HG03460 (cell line): ENCODE results near the gene GRIK4.
A peak's percentile ranks its signal among the peaks of the same experiment; 100 is the strongest.

Experiments used
- ATAC-seq: cut with Tn5 transposase; IDR thresholded peaks from one replicate; pipeline ENCODE4 v1.9.1; 2021; ENCODE audit not compliant: unreplicated experiment

Gene GRIK4

DNA sequence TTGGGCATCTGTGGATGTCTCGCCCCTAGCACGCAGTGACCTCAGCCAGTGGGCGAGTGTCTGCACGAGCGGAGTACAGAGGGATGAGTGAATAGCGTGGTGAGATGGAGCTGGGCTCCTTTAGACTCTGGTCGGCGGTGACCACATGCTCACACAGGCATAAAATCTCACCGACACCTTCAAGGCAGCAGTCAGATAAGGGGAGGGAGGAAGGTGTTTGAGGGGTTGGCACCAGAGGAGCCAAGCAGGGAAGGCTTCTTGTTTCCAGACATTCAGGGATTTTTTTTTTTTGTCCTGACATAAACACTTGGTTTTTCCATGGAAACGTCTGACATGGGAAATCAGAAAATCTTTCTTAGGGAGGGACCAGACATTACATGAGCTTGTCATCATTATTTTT is 35.8 kb downstream of the GRIK4 start:
- no peak for ATAC-seq

DNA sequence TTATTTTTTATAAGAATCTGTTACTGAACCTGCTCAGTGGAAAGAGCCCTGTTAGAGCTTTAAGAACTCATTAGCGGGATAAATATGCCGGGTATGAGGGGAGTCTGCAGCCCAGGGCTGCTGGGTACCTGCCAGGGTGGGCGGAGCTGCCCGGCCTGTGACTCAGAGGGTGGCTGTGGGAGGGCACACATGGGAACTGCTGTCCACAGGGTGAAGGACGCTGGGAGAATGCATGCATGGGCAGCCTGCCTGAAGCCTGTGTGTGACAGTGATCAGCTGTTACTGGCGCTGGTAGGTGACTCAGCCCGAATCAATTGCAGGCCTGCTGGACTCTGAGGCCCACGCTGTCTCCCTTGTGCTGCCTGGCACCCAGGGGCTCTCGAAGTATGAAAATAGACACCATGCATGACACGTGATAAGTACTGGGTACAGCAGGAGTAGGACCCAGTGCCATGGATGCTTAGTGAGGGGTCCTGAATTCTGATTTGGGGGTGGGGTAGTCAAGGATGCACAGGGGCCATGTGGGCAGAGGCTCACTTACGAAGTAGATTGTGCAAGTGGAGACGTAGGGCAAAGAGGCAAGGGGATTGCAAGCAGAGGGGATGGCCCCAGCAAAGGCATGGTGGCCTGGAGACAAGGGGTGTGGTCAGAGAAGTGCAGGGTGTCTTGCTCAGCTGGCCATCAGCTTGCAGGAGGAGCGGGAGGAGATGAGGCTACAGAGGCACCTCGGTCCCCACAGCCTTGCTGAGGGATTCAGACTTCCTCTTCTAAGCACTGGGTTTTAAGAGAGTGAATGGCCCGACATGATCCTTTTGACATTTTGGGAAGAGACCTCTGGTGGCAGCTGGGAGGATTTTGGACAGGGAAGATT is 36.5 kb downstream of the GRIK4 start:
- no peak for ATAC-seq

DNA sequence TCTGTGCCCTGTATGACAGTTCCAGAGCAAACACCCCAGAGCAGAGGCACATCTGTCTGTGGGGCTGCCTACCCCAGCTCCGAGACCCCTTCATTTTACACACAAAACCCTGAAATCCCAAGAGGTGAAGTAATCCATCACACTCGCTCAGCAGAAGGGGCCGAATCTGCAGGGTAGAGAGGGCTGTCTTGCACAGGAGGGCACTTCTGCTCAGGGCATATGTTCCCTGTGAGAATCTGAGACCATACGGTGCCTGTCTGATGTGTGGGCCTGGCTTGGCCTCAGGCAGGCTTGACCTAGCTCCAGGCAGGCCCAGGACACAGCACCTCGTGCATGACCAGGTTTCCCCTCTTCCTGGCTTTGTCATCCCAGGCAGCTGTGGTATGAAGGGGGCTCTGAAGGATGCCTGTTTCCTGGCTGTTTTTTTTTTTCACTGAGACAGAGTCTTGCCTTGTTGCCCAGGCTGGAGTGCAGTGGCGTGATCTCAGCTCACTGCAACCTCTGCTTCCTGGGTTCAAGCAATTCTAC is 37.2 kb downstream of the GRIK4 start:
- no peak for ATAC-seq

DNA sequence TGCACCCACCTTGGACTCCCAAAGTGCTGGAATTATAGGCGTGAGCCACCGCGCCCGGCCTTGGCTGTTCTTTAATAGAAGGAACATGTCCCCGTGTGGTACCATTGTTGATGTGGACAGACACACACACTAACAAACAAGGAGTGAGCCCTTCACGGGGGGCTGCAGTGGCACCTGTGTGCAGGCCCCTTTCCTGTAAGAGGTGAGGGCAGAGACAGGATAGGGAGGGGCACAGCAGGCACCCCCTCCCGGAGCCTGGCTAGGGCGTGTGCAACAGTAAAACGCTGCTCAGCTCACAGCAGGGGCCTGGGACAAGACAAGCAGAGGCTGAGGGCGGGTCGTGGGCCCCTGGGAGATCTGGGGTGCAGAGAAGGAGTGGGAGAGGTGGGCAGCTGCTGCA is 37.8 kb downstream of the GRIK4 start:
- no peak for ATAC-seq

DNA sequence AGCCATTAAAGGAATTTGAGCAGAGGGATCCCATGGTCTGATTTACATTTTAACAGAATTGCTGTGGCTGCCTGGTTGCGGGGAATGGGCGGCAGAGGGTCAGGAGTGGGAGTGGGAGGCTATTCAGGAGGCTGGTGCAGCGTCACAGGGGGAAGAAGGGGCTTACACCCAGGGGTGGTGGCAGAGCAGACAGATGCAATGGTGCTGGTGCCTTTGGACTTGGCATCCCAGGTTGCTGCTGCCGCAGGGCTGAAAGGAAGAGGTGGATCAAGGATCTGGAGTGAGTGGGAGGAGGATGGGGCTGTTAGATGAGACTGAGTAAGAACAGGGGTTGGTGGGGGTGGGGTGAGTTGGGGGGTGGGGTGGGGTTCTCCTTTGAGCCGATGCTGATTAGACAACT is 38.5 kb downstream of the GRIK4 start:
- no peak for ATAC-seq

DNA sequence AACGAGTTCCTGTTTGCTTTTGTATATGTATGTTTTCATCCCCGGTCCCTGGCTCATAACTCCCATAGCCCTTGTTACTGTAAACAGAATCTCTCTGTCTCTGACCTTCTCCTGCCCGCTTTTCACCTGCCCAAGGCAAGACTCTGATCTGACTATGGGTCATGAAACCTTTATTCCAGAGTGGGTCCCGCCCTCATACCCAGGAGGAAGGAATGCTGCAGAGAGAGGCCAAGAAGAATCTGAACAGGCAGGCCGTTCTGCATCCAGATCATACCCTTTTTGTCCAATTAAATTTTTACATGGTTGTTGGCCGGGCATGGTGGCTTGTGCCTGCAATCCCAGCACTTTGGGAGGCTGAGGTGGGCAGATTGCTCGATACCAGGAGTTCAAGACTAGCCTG is 39.6 kb downstream of the GRIK4 start:
- no peak for ATAC-seq

DNA sequence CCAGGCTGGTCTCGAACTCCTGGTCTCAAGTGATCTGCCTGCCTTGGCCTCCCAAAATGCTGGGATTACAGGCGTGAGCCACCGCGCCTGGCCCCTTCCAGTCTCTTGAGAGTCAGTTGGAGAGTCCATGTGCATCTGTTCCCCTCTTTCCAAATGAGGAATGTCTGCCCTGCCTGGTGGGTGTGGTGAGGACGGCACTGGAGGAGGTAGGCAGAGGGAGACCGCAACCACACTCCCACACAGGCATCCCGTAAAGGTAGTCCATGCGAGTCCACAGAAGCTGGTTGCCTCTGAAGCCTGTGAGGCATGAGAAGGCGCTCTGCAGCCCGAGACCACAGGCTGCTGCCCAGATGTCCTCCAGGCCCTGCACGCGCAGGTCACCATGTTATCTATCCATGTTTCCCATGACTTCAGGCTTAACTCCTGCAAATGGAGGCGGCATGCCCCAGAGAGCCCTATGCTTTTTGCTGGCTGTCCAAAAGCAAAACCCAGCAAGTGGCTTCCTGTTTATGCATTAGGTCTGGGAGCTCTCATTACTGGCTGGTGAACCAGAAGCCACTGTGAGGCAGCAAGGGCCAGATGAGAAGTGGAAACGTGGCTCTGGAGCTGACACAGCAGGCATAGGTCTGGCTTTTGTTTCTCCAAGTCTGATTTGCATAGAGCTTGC is 43.4 kb downstream of the GRIK4 start:
- no peak for ATAC-seq

DNA sequence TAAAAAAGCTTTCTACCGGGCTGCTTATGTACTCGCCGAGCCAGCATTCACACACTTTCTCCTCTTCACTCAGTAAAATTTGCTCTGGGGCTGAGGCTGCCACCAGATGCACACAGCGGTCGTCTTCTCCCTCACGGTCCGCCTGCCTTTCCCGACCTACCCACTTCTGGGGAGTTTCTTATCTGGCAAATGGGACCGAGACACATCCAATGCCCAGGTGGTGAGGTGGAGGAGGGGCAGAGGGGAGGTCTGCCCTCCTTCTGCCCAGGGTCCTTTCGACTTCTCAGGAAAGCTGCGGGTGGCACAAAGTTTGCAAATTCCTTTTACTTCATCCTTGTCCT is 43.9 kb downstream of the GRIK4 start:
- ATAC-seq, result no peak

DNA sequence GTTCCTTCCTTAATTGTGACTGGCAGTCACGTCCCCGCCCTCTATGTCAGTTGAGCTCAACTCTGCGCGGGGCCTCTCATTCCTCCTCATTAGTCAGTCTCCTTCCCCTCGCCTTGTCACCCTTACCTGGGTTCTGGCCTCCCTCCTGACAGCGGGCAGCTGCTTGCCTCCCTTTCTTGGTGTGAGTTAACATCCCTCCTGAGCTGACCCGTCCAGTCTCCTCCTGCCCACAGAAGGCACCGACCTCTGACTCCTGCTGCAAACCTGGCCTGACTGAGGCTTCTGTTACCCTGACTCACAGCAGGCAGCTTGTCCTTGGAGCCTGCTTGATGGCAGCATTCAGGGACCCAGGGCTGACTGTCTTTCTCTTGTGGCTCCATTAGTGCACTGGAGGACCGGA is 45.2 kb downstream of the GRIK4 start:
- no peak for ATAC-seq

DNA sequence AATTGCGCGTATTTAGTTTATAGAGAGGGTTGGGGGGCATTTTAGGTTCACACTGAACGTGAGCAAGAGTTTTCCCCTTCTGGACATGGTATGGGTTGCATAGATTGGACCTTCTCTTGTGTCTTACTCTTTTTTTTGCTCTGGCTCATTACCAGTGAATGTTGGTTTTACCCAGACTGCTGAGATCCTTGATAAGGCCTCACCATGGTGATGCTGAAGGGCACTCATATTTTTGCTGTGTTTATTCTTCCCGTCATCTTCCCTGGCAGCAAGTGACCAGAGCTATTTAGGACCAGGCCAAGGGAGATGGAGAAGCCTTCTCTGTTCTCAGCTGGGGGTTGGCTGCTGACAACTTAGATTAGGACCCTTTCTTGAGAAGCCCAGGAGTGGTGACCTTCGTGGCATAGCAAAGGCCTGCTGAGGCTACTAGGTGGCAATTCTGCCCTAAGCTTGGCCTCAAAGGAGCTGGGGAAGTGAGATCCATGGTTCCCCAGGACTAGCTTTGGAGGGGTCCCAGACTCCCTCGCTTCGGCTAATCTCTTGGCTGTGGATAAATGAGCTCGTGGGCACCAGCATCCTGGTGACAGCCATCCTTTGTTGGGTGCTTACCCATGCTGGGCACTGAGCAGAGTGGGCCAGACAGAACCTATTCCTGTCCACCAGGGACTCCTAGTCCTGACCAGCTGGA is 47.3 kb downstream of the GRIK4 start:
- ATAC-seq, result no peak

DNA sequence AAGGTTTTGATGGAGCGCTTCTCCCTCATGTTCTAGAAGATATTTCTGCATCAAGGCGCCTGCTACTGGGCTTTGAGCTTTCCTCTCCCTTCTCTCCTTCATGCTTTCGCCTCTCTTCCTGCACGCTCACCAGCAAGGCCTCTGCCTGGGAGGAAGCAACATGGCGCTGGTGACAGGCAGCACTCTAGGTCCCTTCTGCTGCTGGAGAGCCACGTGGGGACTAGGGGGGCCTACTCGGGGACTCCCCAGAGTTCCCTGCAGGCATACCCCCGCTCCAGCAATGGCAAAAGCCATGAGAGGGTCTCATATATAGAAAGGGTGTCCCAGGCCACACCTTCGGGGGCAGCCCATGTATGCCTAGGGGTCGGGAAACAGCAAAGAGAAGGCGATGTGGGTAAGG is 49.7 kb downstream of the GRIK4 start:
- no peak for ATAC-seq

DNA sequence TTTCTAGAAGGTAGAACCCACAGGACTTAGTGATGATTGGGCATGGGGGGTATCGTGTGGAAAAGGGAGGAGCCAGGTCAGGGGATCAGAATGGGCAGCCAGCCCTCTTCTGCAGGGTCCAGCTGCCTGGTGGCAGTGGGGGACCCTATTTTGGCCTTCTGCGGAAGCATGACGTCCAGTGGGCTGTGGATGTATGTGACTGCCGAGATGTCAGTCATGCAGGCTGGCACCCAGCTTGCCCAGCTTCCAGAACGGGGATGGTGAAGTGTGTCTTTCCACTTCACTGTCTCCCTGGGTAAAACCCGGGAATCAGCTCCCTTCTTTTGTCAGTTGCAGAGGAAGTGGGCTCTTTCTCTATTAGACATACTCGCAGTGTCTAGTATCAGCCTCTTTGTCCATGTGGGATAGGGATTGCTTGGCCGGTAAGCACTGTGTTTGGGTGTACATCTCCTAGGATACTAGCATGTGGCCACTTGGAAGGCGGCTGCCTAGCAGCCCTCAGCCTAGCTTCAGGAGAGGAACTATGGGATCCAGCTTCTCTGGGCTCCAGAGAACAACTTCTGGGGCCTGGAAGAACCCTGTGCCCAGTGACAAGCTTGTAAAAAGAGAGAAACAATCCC is 51.4 kb downstream of the GRIK4 start:
- ATAC-seq, result no peak

DNA sequence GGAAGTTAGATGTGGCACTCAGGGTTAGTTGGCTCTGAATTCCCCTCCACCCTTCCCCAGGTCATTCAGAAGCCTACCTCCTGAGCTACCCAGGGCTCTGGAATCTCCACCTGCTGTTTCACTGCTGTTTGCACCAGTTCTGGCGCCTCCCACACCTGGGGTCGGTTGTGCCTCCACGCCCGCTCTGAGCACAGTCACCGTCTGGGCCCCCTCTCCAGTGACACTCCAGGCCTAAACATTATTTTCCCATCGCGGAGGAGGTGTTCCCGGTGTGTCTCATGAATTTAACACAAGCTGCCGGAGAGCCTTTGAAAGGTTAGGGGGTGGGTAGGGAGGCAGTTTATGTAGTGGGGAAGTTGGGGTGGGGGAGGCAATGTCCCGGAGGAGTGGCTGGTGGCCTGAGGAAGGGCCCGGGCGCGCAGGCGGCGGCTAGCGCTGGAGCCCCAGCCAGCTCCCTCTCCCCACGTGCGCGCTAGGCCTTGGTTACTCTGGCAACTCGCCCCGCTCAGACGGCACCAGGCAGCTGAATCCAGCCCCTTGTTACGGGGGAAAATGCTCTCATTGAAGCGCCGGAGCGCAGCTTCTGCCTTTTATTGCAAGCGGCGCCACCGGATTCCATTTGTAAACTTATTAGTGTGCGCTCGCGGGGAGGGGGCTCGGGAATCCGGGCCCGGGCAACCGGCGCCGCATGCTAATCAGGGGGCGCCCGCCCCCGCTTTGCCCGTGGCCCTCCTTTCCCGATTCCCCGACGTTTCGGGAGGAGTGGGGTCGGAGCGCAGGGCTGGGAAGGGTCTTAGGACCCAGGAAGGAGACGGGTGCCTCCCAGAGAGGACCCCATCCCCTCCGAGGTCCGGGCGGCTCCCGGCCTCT is 52.4 kb downstream of the GRIK4 start:
- ATAC-seq, result no peak

DNA sequence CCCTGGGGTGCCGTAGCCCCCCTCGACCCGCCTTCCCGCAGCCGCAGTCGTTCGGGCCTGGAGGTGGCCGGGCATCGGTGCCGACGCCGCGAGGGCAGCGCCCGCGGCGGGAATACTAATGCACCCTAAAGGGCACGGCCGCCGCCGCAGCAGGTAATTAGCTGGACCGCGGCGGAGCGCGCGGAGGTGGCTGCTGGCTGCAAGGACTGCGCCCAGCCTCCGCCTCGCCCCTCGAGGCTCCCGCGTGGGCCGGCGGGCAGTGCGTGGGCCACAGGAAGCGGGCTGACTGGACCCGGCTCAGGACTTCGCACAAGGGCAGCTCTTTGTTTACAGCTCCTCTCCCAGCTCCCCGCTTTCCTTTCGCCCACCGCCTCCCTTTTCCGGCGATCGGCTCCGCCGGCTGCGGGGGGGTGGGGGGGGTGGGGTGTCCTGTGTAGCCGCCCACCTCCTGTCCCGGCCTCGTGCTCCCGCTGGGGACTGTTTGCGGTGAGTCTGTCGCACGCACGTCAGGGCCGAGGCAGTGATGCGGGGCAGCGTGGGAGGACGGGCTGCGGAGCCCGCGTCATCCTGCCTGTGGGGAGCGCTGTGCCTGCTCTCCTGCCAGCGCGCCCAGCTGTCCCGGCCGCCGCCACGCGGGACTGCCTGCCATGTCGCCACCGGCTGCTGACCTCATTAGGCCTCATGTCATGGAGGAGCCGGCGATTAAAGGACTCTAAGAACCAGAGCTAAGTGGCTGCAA is 53.2 kb downstream of the GRIK4 start:
- ATAC-seq, result peak; percentile 63

DNA sequence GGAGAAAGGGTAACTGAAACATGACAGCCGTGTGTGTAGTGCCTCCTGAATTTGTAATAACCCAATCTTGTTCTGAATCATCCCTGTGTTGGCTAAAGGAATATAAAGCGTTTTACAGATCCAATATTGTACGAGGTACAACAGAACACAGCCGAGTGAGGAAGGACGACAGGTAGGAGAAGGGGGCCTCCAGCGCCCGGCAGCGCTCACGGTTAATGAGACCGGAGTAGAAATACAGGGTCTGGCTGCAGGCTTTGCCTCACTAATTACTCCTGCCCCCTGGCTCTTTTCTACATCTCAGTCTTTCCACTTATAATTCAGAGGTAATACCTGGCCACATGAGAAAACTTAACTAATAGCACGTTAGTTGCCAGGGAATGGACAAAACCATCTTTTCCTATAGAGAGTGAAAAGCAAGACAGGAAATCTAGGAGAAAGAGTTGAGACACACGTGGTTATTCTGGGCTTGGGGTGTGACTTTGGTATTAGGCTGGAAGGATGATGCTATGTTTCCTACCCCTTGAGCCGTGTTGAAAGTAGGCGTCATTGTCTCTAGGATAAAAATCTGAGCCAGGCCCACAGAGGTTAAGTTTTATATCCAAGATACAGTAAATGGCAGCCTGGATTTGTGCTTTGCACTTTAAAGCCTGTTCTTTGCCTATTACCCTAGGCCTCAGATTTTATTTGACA is 54.1 kb downstream of the GRIK4 start:
- no peak for ATAC-seq

DNA sequence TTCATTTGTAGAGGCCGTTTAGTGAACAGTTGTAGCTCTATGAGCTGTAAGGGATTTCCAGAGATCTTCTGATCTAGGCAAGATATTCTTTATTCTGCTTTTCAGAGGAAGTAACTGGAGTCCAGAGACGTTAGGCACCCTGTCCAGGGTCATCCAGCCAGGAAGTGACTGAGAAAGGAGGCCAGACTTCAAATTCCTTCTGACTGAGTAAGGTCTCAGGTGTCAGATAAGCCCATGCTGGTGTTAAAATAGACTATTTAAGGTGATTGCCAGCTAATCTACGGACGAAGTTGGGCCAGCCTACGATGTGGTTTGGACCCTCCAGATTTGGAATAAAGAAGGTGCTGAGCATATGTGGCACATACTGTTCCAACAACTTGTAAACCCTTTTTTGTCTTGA is 54.6 kb downstream of the GRIK4 start:
- ATAC-seq, result no peak

DNA sequence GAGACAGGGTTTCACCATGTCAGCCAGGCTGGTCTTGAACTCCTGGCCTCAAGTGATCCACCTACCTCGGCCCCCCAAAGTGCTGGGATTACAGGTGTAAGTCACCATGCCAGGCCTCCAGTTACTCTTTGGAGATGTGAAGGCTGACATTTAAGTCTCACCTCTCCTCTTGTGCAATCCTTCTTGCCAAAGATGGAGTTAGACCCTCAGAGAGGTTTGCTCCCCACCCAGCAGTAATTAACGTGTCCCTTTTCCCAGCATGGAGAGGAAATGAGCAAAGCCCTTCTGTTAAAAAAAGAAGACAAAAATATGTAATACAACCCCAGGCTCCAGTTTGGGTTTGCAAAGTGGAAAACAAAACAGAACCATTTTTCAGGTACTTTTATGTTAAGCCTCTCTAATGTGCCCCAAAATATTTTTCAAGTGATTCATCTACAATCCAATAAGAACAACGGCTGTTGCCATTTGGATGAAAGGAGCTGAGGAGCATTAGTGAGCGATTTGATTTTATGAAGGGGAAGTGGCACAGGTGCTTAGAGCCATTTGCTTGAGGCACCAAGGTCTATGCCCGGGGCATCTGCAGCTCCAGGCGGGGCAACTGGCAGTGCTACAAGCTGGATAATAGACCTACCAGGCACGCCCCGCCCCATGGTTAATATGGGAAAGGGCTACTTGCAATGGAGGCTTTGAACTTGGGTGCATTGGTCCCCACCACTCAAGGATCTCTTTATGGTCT is 57.2 kb downstream of the GRIK4 start:
- no peak for ATAC-seq

DNA sequence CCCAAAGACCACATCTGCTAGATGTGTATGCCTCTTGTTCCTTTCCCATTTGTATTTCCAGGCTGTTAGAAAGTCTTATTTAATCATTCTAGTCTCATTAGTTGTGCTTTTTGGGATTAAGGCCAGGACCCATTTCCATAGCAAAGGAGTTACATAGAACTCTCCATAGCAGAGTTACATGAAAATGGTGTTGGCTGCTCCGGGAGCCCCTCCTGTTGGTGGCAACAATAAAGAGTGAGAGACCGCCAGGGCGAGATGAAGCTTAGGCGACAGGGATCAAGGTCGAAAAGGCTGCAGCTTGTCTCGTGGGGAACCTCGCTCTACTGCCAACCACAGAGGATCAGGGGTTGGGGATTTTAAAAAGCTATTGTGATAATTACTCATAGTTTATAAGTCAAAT is 58.3 kb downstream of the GRIK4 start:
- no peak for ATAC-seq

DNA sequence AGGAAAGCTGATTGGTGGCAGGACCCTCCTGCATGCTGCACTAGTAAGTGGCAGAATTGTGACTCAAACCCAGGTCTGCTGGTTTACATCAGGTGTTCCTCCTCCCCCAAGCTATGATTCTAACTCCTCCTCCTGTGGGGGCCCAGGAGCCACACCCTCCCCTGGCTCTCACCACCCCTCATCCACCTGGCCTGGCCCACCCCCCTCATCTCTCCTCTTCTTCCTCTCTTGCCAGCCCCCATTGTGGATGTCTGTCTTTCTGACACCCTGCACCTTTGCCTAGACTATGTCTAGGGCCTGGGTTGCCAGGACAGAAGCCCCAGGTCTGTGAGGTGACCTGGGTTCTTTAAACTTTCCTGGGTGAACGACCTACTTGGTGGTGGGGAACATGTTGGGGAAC is 59.9 kb downstream of the GRIK4 start:
- ATAC-seq, result no peak
